Type B pancreatic cell (in vitro differentiated cells): ENCODE data around the gene ZDHHC14. TPM values are rescaled to one million over a fixed set of nuclear protein-coding genes. Genes with fewer than 3 reads are reported as not detected.

Source experiments
- DNase-seq: peaks from one replicate; pipeline ENCODE4 v3.0.0; 2021; ENCODE audit warnings: mixed read lengths; ENCODE audit not compliant: unreplicated experiment; ENCODE audit errors: extremely low spot score
- H3K27ac Mint-ChIP-seq: 2 replicates; pipeline ENCODE4 v1.8.0; 2021; ENCODE audit warnings: mild to moderate bottlenecking, mixed read lengths
- H3K27me3 Mint-ChIP-seq: 2 replicates; pipeline ENCODE4 v1.8.0; 2021; ENCODE audit warnings: mixed read lengths
- H3K36me3 Mint-ChIP-seq: 2 replicates; pipeline ENCODE4 v1.8.0; 2021; ENCODE audit warnings: mixed read lengths
- H3K4me1 Mint-ChIP-seq: one replicate; pipeline ENCODE4 v1.8.0; 2021; ENCODE audit warnings: mixed read lengths; ENCODE audit not compliant: unreplicated experiment
- H3K4me3 Mint-ChIP-seq: 2 replicates; pipeline ENCODE4 v1.8.0; 2021; ENCODE audit warnings: mild to moderate bottlenecking, mixed read lengths
- H3K9me3 Mint-ChIP-seq: 2 replicates; pipeline ENCODE4 v1.8.0; 2021; ENCODE audit warnings: mixed read lengths
- CTCF ChIP-seq: fragments of 200-600 bp; sonication (generic); conservative IDR thresholded peaks from 2 replicates; pipeline ENCODE4 v1.5.0; 2021; ENCODE audit warnings: antibody characterized with exemption, mild to moderate bottlenecking
- total RNA-seq: library from RNA; stranded (reverse); gene quantifications from 2 replicates; pipeline ENCODE4 v1.2.1, GENCODE V29; 2021; ENCODE audit warnings: low replicate concordance

The ZDHHC14 gene
- total RNA-seq, 1 donor from 2014 or later, result 11.1 TPM

- TF ChIP-seq CTCF, result no peak
- DNase-seq, result no peak
- H3K4me1 Mint-ChIP-seq, result peaks cover 7% of the 10 kb centered on the region
- no peak overlapping the region for H3K4me3 Mint-ChIP-seq
- peaks cover 3% of the 10 kb centered on the region for H3K36me3 Mint-ChIP-seq
- no peak overlapping the region for H3K27ac Mint-ChIP-seq
- no peaks in the 10 kb centered on the region for H3K9me3 Mint-ChIP-seq
- H3K27me3 Mint-ChIP-seq, result peaks cover 8% of the 10 kb centered on the region
Measured at GRCh38 chr6:157655139-157655538, 274.1 kb downstream of the ZDHHC14 start.

- H3K9me3 Mint-ChIP-seq, result no peaks in the 10 kb centered on the region
- no peak for DNase-seq
- H3K4me3 Mint-ChIP-seq, result no peak overlapping the region
- H3K27me3 Mint-ChIP-seq, result peaks cover 8% of the 10 kb centered on the region
- no peak for TF ChIP-seq CTCF
- peaks cover 7% of the 10 kb centered on the region for H3K4me1 Mint-ChIP-seq
- no peak overlapping the region for H3K27ac Mint-ChIP-seq
- H3K36me3 Mint-ChIP-seq, result peaks cover 8% of the 10 kb centered on the region
Measured at GRCh38 chr6:157656437-157656997, 275.5 kb downstream of the ZDHHC14 start.

GRCh38 chr6:157657754-157658153, 276.8 kb downstream of the ZDHHC14 start:
- H3K4me1 Mint-ChIP-seq, result peaks cover 7% of the 10 kb centered on the region
- DNase-seq, result no peak
- peaks cover 8% of the 10 kb centered on the region for H3K36me3 Mint-ChIP-seq
- H3K4me3 Mint-ChIP-seq, result no peak overlapping the region
- no peaks in the 10 kb centered on the region for H3K9me3 Mint-ChIP-seq
- TF ChIP-seq CTCF, result no peak
- H3K27ac Mint-ChIP-seq, result no peak overlapping the region
- H3K27me3 Mint-ChIP-seq, result peaks cover 5% of the 10 kb centered on the region

GRCh38 chr6:157658301-157658700, 277.3 kb downstream of the ZDHHC14 start:
- TF ChIP-seq CTCF, result no peak
- Mint-ChIP-seq H3K4me1 (peaks cover 7% of the 10 kb centered on the region), H3K27me3 (peaks cover 5% of the 10 kb centered on the region), H3K4me3 (no peak overlapping the region), H3K36me3 (peaks cover 8% of the 10 kb centered on the region), H3K9me3 (no peaks in the 10 kb centered on the region), H3K27ac (no peak overlapping the region)
- DNase-seq, result no peak

- H3K9me3 Mint-ChIP-seq, result peaks cover 8% of the 10 kb centered on the region
- TF ChIP-seq CTCF, result no peak
- no peak for DNase-seq
Measured at GRCh38 chr6:157659536-157660271, 278.7 kb downstream of the ZDHHC14 start.

More at GRCh38 chr6:157659536-157660271, 278.7 kb downstream of the ZDHHC14 start:
- H3K27me3 Mint-ChIP-seq, result peaks cover 5% of the 10 kb centered on the region
- no peak overlapping the region for H3K4me3 Mint-ChIP-seq
- H3K4me1 Mint-ChIP-seq, result peaks cover 7% of the 10 kb centered on the region
- H3K27ac Mint-ChIP-seq, result no peak overlapping the region
- peaks cover 13% of the 10 kb centered on the region for H3K36me3 Mint-ChIP-seq
